Fibroblast of gingiva (primary cell): ENCODE results near the gene GRB7.
"Not testable (repeated sequence)": the region's sequence is repeated elsewhere in the genome, so short reads cannot be mapped to it uniquely, and the experiment has no call there.

Source experiments
- DNase-seq: peaks from one replicate; pipeline ENCODE4 v3.0.0-alpha.2; 2011; ENCODE audit warnings: low read depth

Gene GRB7

DNA sequence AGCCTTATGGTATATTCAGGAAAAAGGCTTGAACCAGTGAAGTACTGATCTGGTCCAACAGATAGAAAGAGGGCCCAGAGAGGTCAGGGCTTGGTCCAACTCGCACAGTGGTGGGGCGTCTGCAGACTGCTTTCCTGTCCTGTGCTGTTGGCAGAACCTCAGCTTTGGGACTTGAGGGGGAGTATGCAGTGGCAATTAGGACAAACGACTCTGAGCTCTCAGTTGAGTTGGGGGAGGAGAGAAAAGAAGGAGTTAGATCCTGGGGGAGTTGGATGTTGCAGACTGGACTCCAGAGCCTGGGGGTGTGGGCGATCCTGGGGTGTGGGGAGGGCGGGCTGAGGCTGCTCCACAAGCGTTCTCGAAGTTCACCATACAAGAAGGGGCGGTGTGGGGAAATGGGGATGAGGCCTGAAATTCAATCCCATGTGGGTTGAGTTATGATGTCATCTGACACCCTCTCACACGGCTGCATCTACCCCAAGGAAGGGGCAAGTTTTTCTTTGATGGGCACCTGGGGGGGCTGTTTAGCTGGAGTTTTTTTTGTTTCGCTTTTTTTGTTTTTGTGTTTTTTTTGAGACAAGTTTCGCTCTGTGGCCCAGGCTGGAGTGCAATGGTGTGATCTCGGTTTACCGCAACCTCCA lies 14.6 kb downstream of the GRB7 start:
- DNase-seq = no peak

GRCh38 chr17:39753514-39754160 lies 15.9 kb downstream of the GRB7 start:
- no peak for DNase-seq

- peak; percentile 94 for DNase-seq
These were observed 16.6 kb downstream of the GRB7 start for GRCh38 chr17:39754161-39754957.

DNA sequence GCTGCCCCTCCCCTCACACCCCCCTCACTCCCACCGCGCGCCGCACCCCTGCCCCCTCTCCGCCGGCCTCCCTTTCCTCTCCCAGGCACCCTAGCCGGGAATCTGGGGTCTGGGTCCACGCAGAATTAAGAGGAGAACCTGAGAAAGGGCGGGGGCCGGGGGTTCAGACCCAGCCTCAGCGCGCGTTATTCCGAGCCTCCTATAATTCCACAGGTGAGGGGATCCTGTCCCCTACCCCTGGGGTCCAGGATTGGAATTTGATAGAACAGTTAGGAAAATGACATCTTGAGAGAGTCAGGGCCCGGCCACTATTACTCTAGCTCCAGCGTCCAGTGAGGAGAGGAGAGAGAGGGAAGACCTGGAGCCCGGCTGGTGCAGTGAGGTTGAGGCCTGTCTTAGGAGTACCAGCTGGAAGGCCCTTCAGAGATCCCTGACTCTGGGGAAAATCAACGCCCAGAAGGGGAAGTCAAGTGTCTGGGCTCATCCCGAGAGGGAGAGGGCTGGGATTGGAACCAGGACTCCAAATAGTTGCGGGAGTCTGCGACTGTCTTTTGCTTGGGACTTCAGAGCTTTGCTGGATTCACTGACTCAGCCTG lies 17.3 kb downstream of the GRB7 start:
- DNase-seq = no peak

GRCh38 chr17:39755554-39756379 lies 18.0 kb downstream of the GRB7 start:
- no peak for DNase-seq

DNA sequence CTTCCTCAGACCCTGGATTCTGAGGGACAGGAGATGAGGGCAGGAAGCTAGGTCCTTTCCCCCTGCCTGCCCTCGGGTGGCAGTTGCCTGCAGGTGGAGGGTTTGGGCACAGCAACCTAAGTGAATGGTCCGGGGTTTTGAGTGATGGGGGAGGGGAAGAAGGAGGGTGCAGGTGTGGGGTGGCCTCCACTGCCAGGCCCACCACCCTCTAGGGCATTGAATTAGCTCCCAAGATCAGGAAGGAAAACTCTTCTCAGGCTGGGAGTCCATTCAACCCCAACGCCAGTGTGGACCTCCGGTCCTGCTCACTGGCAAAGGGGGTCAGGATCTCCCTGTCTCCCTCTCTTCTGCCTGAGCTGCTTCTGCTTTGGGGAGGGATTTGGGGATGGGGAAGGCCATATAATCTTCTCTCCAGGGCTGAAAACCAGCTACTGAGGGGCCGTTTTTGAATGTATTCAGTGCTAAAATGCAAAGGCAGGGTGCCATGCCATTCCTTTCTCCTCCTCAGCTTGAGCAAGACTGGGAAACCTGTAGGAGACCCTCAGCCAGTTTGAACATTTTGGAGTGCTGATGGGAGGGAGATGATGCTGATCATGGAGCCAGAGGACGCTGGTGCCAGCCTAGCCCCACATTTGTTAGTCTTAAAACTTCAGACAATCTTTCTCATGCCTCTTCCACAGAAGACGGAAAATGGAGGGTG lies 18.8 kb downstream of the GRB7 start:
- DNase-seq = no peak

DNA sequence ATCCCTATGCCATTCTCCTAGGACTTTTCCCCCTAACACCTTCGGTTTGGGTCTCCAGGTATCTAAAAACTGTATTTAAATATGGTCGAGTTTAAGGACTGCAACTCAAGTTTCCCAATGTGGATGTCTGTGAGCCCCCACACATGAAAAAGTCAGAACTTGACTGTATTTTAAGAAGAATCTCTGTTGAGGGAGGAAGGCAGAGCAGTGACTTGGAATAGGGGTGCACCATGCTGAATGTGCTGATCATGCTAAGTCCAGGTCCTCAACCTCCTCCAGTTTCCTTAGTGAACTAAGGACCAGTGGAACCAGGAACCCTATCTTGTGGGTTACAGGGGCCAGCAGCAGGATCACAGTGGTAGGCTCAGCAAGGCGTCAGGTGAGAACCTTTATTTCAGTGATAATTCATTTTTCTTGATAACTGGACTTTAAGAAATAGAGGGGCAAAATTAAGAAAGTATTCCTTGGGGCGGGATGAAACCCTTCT lies 19.5 kb downstream of the GRB7 start:
- no peak for DNase-seq

- no peak for DNase-seq
These were observed 20.5 kb downstream of the GRB7 start for GRCh38 chr17:39757931-39758873.

GRCh38 chr17:39759204-39759603 lies 21.5 kb downstream of the GRB7 start:
- DNase-seq = no peak

DNA sequence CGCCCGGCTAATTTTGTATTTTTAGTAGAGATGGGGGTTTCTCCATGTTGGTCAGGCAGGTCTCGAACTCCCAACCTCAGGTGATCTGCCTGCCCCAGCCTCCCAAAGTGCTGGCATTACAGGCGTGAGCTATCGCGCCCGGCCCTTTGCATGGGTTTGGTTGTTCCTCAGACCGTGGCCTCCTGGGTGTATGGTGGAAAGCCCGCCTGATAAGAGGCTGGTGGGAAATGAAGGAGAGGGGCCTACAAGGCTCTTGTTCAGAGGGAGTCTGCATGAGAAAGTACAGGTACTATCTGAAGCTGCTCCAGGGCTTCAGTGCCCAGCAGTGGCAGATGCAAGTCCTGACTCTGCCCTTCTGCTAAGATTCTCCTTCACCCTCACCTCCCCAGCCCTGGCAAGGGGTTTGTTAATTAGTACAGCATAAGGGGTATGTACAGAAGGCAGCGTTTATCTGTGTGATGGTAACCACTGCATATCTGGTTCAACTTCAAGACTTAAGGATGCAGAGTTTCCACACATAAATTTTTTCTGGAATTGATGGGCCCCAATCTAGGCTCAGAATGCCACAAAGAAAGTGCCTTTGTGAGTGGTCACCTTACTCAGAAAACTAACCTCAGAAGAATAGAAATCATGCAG lies 24.2 kb downstream of the GRB7 start:
- DNase-seq = no peak

- no peak for DNase-seq
These were observed 25.5 kb downstream of the GRB7 start for GRCh38 chr17:39763051-39763820.

DNA sequence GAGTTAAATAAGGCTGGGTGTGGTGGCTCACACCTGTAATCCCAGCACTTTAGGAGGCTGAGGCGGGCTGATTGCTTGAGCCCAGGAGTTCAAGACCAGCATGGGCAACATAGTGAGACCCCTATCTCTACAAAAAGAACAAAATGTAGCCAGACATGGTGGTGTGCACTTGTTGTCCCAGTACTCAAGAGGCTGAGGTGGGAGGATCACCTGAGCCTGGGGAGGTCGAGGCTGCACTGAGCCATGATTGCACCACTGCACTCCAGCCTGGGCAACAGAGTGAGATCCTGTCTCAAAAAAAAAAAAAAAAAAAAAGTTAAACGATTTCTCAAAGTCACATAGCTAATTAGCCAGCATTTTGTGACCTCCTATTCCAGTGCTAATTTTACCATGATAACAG lies 26.4 kb downstream of the GRB7 start:
- DNase-seq = not testable (repeated sequence)

DNA sequence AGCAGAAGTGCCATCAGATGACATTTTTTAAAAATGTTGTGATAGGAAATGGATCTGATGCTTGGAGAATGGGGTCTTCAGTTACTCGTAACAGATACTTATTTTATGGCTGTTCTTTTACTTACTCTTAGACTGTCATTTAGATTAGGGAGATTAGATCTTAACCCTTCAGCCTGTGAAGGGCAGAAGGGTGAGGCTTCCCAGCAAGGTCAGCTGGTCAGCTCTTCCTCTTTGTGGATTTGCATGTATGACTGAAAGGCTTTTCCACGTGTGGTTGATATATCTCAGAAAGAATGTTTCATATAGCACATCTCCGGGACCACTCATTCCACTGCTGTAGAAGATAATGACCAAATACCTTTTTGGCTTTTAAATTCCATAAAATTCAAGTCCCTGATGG lies 27.4 kb downstream of the GRB7 start:
- no peak for DNase-seq

- no peak for DNase-seq
These were observed 28.0 kb downstream of the GRB7 start for GRCh38 chr17:39765766-39766165.

DNA sequence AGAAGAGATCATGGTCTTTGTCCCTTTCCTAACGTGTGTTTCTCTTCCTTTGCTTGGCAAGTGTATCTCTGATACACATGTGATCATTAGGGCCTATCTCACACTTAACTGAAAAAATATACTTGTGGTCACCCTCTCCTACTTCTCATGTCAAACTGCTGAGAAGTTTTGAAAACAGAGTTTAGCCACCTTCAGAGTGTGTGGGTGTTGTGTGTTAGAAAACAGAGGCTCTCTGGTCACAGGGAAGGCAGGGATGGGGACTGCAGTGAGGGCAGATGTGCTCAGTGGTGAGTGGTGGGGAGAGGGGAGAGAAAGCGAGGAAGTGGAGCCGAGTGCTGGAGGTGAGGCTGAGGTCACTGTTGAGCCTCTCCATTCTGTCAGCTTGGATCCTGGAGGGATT lies 29.4 kb downstream of the GRB7 start:
- DNase-seq = no peak

- no peak for DNase-seq
These were observed 32.3 kb downstream of the GRB7 start for GRCh38 chr17:39769974-39770587.

GRCh38 chr17:39772415-39772814 lies 34.7 kb downstream of the GRB7 start:
- DNase-seq = no peak
